Keratinocyte (primary cell): ENCODE data around the gene MEFV. TPM values are rescaled to one million over a fixed set of nuclear protein-coding genes. Genes with fewer than 3 reads are reported as not detected.
A peak's percentile ranks its signal among the peaks of the same experiment; 100 is the strongest.

Experiments used
- DNase-seq: peaks from one replicate; pipeline ENCODE4 v3.0.0-alpha.2; 2011; ENCODE audit warnings: low read depth, missing footprints, low spot score
- FAIRE-seq: peaks from 2 replicates; lab custom pipeline; 2011; peaks lifted over from hg19 to GRCh38; lab: Jason Lieb, UNC
- H2AFZ ChIP-seq: 2 replicates; pipeline ENCODE4 v1.6.0; 2012; ENCODE audit warnings: low read length, control low read depth, inconsistent platforms; ENCODE audit not compliant: control insufficient read depth
- H3K27ac ChIP-seq: 2 replicates; pipeline ENCODE4 v1.5.1; 2011; ENCODE audit warnings: low read length; ENCODE audit not compliant: control insufficient read depth, insufficient read depth
- H3K27me3 ChIP-seq: 3 replicates; pipeline ENCODE4 v1.6.0; 2011; ENCODE audit warnings: low read length; ENCODE audit not compliant: control insufficient read depth, insufficient read depth; ENCODE audit errors: extremely low read depth
- H3K36me3 ChIP-seq, 2 experiments: 2 replicates in 1 of 2; 3 replicates in 1 of 2; pipeline ENCODE4 v1.5.1; 2011; ENCODE audit warnings: low read length in 2 of 2, mild to moderate bottlenecking in 1 of 2; ENCODE audit not compliant: control insufficient read depth in 2 of 2, insufficient read depth in 2 of 2; ENCODE audit errors: extremely low read depth in 1 of 2
- H3K4me1 ChIP-seq: 3 replicates; pipeline ENCODE4 v1.5.1; 2011; ENCODE audit warnings: low read length; ENCODE audit not compliant: control insufficient read depth, insufficient read depth; ENCODE audit errors: extremely low read depth
- H3K4me2 ChIP-seq: 3 replicates; pipeline ENCODE4 v1.6.0; 2011; ENCODE audit warnings: low read depth, low read length; ENCODE audit not compliant: control insufficient read depth, insufficient read depth; ENCODE audit errors: extremely low read depth
- H3K4me3 ChIP-seq, 3 experiments: fragments of 200-600 bp in 1 of 3; sonication (generic) in 1 of 3; 2 replicates in 2 of 3; 3 replicates in 1 of 3; pipeline ENCODE4 v1.5.1; 2011 to 2016; ENCODE audit warnings: low read length in 3 of 3, mild to moderate bottlenecking in 3 of 3, control low read depth in 2 of 3, inconsistent platforms in 1 of 3, low read depth in 1 of 3, mixed read lengths in 1 of 3, mixed run types in 1 of 3, moderate library complexity in 1 of 3; ENCODE audit not compliant: control insufficient read depth in 2 of 3, insufficient read depth in 2 of 3; ENCODE audit errors: extremely low read depth in 1 of 3
- H3K79me2 ChIP-seq: 2 replicates; pipeline ENCODE4 v1.6.0; 2012; ENCODE audit warnings: low read length; ENCODE audit not compliant: control insufficient read depth, insufficient read depth
- H3K9ac ChIP-seq: 3 replicates; pipeline ENCODE4 v1.6.0; 2011; ENCODE audit warnings: low read length; ENCODE audit not compliant: control insufficient read depth, insufficient read depth; ENCODE audit errors: extremely low read depth
- H3K9me1 ChIP-seq: 3 replicates; pipeline ENCODE4 v1.6.0; 2011; ENCODE audit warnings: low read length; ENCODE audit not compliant: control insufficient read depth, insufficient read depth; ENCODE audit errors: extremely low read depth
- H3K9me3 ChIP-seq: 2 replicates; pipeline ENCODE4 v1.5.1; 2012; ENCODE audit warnings: low read depth, low read length; ENCODE audit not compliant: control insufficient read depth
- H4K20me1 ChIP-seq: 3 replicates; pipeline ENCODE4 v1.6.0; 2011; ENCODE audit warnings: low read length; ENCODE audit not compliant: control insufficient read depth, insufficient read depth; ENCODE audit errors: extremely low read depth
- CTCF ChIP-seq, 3 experiments: IDR thresholded peaks in 1 of 3; conservative IDR thresholded peaks in 1 of 3; optimal IDR thresholded peaks in 1 of 3; 2 replicates in 2 of 3; 3 replicates in 1 of 3; pipeline versions ENCODE3 to v1.5.1; 2011; ENCODE audit warnings: low read length in 3 of 3, mild to moderate bottlenecking in 3 of 3, moderate library complexity in 2 of 3, control low read depth in 1 of 3, inconsistent platforms in 1 of 3; ENCODE audit not compliant: insufficient read depth in 2 of 3; ENCODE audit errors: extremely low read depth in 1 of 3
- EZH2 ChIP-seq: IDR thresholded peaks from one replicate; pipeline ENCODE4 v1.6.1; 2012; ENCODE audit warnings: inconsistent platforms, mild to moderate bottlenecking, low read length, moderate library complexity
- dilution Hi-C: fragments of 300-500 bp; cut with MboI; formaldehyde crosslinking; loops from one replicate; pipeline ENCODE4 v1.7.0; 2020; ENCODE audit warnings: low sequenced_read_pairs; ENCODE audit not compliant: extremely low pct_ligation_motif_present
- polyA plus RNA-seq, 5 experiments: library from polyadenylated mRNA; depleted of rRNA in 3 of 5; stranded (reverse) in 3 of 5; stranded (forward) in 1 of 5; unstranded in 1 of 5; fragments of >200 nt; gene quantifications; 1 replicate in 1 of 5; 2 replicates in 3 of 5; 3 replicates in 1 of 5; pipeline versions ENCODE4 v1.2.1 to v1.2.3, GENCODE V29; 2011 to 2012; ENCODE audit warnings: missing spikeins in 2 of 5, low read depth in 1 of 5, low replicate concordance in 1 of 5

The MEFV gene
- polyA plus RNA-seq, 1 donor (not counting 4 experiments of a cell fraction or from before 2014, with no cell fraction given), result not detected

DNA sequence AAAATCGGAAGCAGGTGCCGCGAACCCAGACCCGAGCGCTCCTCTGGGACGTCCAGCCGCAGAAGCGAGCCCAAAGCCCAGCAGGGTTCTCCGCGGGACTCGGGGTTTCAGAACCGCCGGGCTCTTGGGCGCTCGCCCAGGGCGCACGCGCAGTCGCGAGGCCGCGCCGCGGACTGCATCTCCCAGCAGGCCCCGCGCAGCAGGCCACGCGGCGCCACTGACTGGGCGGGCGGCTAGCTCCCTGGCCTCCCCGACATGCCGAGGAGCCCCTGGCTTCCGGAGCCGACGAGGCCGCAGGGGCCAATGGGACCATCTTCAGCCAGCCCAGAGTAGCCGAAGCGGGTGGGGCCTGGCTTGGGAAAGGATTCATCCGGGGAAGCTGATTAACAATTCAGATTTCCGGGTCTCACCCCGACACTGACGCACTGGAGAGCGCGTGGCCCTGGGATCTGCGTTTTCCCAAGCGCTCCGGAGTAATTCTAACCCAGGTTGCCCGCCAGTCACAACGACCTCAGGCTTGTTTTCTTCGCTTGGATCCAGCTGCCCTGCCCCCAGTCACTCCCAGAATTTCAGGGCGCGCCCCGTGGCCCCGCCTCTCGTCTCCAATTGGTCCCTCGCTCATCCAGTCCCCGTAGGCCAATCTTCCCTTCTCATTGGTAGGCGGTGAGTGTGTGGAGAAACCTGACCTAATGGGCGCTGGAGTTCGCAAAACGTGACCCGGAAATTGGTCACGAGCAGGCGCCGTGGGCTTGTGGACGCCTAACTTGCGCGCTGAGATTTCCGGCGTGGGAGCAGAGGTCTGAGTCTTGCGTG, 26.5 kb upstream of the MEFV start, which contains the start of gene ZNF263:
TSS of gene ZNF263 (plus strand) at position 762 of the 813 bp plus-strand sequence. CDS start 328 bp downstream, outside the sequence.
- no peaks in the 10 kb centered on the region for H3K27me3 ChIP-seq
- peak; percentile 59 for FAIRE-seq
- H3K36me3 ChIP-seq, result peaks cover 5 to 12% of the 10 kb centered on the region in 2 experiments
- no peaks in the 10 kb centered on the region for H3K9me3 ChIP-seq
- H3K9me1 ChIP-seq, result no peaks in the 10 kb centered on the region
- H3K27ac ChIP-seq, result peak within 1 kb of the TSS; percentile 99
- TF ChIP-seq CTCF (optimal IDR thresholded peaks at IDR 0.05 in 1 of 3, IDR thresholded peaks at IDR 0.05 in 1 of 3, conservative IDR thresholded peaks at IDR 0.05 in 1 of 3; ENCODE audit: extremely low read depth in 1 of 3, insufficient read depth in 2 of 3, low read length in 3 of 3) (no peak), EZH2 (no peak)
- dilution Hi-C loops, result no loop called here
- peak within 1 kb of the TSS; percentile 99 for H3K4me2 ChIP-seq
- peak within 1 kb of the TSS; percentile 98 for H3K9ac ChIP-seq
- H3K4me3 ChIP-seq, result peak within 1 kb of the TSS; percentile 77 to 79 (median 79)
- H2AFZ ChIP-seq, result peak within 1 kb of the TSS; percentile 94
- DNase-seq, result peak; percentile 83
- no peaks in the 10 kb centered on the region for H4K20me1 ChIP-seq
- H3K4me1 ChIP-seq, result peaks cover 15% of the 10 kb centered on the region
- H3K79me2 ChIP-seq, result peaks cover 39% of the 10 kb centered on the region

GRCh38 chr16:3282103-3282729, 25.8 kb upstream of the MEFV start:
- dilution Hi-C loops, result no loop called here
- Histone ChIP-seq H3K27ac (peak overlapping the region; percentile 99), H3K4me1 (peaks cover 15% of the 10 kb centered on the region), H3K4me3 (peak overlapping the region; percentile 77 to 79 (median 79)), H3K36me3 (peaks cover 5 to 9% of the 10 kb centered on the region in 2 experiments), H3K4me2 (peak overlapping the region; percentile 99), H3K27me3 (no peaks in the 10 kb centered on the region), H3K9me1 (no peaks in the 10 kb centered on the region), H3K9ac (peak overlapping the region; percentile 98), H3K79me2 (peaks cover 36% of the 10 kb centered on the region), H4K20me1 (no peaks in the 10 kb centered on the region), H3K9me3 (no peaks in the 10 kb centered on the region), H2AFZ (peak overlapping the region; percentile 94)
- no peak for FAIRE-seq
- TF ChIP-seq CTCF (optimal IDR thresholded peaks at IDR 0.05 in 1 of 3, IDR thresholded peaks at IDR 0.05 in 1 of 3, conservative IDR thresholded peaks at IDR 0.05 in 1 of 3; ENCODE audit: extremely low read depth in 1 of 3, insufficient read depth in 2 of 3, low read length in 3 of 3) (no peak), EZH2 (no peak)
- DNase-seq, result no peak
